K562 (cell line): ENCODE measurements around the gene ARHGEF16. TPM values are rescaled to one million over a fixed set of nuclear protein-coding genes. Genes with fewer than 3 reads are reported as not detected.

Experiments used
- ATAC-seq: fragments of 200-7000 bp; cut with Tn5 transposase; 3 replicates; pipeline ENCODE4 v1.9.1; 2020; ENCODE audit warnings: moderate library complexity
- BruUV-seq: library from RNA; stranded (reverse); fragments of 400-500 nt; replicated peaks from 2 replicates; lab custom pipeline; 2021; lab: Mats Ljungman, UMichigan
- CTCF ChIA-PET: fragments of 300-600 bp; formaldehyde crosslinking; extraction: SDS; loops from one replicate; lab custom pipeline; 2021; ENCODE audit warnings: low intra/inter-chr PET ratio; lab: Yijun Ruan, JAX
- POLR2A ChIA-PET: fragments of 300-600, 350-650 bp; sonication (Branson Sonifier 250); formaldehyde crosslinking; extraction: SDS; loops from one replicate; lab custom pipeline; 2021; ENCODE audit warnings: antibody characterized with exemption, inconsistent platforms; lab: Yijun Ruan, JAX
- DNase-seq, 4 experiments: peaks; one replicate each; pipeline versions ENCODE4 v3.0.0 to v3.0.0-alpha.2; 2011 to 2018; ENCODE audit warnings: low spot score in 3 of 4, mixed read lengths in 3 of 4; ENCODE audit errors: extremely low read depth in 1 of 4
- FAIRE-seq: peaks from 2 replicates; lab custom pipeline; 2011; peaks lifted over from hg19 to GRCh38; lab: Jason Lieb, UNC
- H2AFZ ChIP-seq: 2 replicates; pipeline ENCODE4 v1.6.0; 2011; ENCODE audit warnings: low read depth, low read length, control low read depth, inconsistent platforms
- H3K27ac ChIP-seq: fragments of 200-600 bp; 3 replicates; pipeline ENCODE4 v1.8.0; 2011; ENCODE audit warnings: low read depth, mild to moderate bottlenecking, control low read depth, inconsistent platforms, low read length, moderate library complexity, mixed read lengths; ENCODE audit errors: extremely low read depth
- H3K27me3 ChIP-seq, 2 experiments: fragments of 300-600 bp in 1 of 2; 2 replicates in 1 of 2; 3 replicates in 1 of 2; pipeline versions ENCODE4 v1.6.0 to v1.8.0; 2011; ENCODE audit warnings: inconsistent platforms in 2 of 2, low read length in 2 of 2, mild to moderate bottlenecking in 1 of 2, mixed read lengths in 1 of 2, moderate library complexity in 1 of 2; ENCODE audit not compliant: control insufficient read depth in 2 of 2, insufficient read depth in 2 of 2
- H3K36me3 ChIP-seq: fragments of 300-600 bp; 3 replicates; pipeline ENCODE4 v1.8.0; 2011; ENCODE audit warnings: mild to moderate bottlenecking, low read length, inconsistent platforms; ENCODE audit not compliant: control insufficient read depth, insufficient read depth
- H3K4me1 ChIP-seq, 2 experiments: fragments of 200-600 bp in 1 of 2; replicated peaks in 1 of 2; 2 replicates in 1 of 2; 3 replicates in 1 of 2; pipeline versions ENCODE4 v1.5.1 to v1.8.0; 2011; ENCODE audit warnings: inconsistent platforms in 2 of 2, low read length in 2 of 2, mild to moderate bottlenecking in 1 of 2, mixed read lengths in 1 of 2, moderate library complexity in 1 of 2; ENCODE audit not compliant: control insufficient read depth in 2 of 2, insufficient read depth in 2 of 2
- H3K4me2 ChIP-seq: 2 replicates; pipeline ENCODE4 v1.6.1; 2011; ENCODE audit warnings: low read length, control low read depth, inconsistent platforms, mixed read lengths; ENCODE audit not compliant: insufficient read depth
- H3K4me3 ChIP-seq: fragments of 200-600 bp; sonication (generic), shearing (Covaris generic); 2 replicates; pipeline ENCODE4 v1.5.1; 2016; ENCODE audit warnings: control low read depth, inconsistent platforms
- H3K79me2 ChIP-seq: fragments of 200-600 bp; 3 replicates; pipeline ENCODE4 v1.8.0; 2011; ENCODE audit warnings: low read length, inconsistent platforms; ENCODE audit not compliant: control insufficient read depth, insufficient read depth
- H3K9ac ChIP-seq, 2 experiments: 2 replicates each; pipeline versions ENCODE4 v1.6.0 to v1.6.1; 2011; ENCODE audit warnings: low read depth in 2 of 2, low read length in 2 of 2, control low read depth in 1 of 2, inconsistent platforms in 1 of 2, mild to moderate bottlenecking in 1 of 2, mixed read lengths in 1 of 2; ENCODE audit not compliant: insufficient read depth in 1 of 2
- H3K9me1 ChIP-seq: one replicate; pipeline ENCODE4 v1.6.0; 2011; ENCODE audit warnings: inconsistent platforms, mild to moderate bottlenecking, low read length, moderate library complexity; ENCODE audit not compliant: control insufficient read depth, insufficient read depth
- H3K9me3 ChIP-seq: replicated peaks from 2 replicates; pipeline ENCODE4 v1.5.1; 2011; ENCODE audit warnings: low read depth, low read length, inconsistent platforms; ENCODE audit not compliant: control insufficient read depth, insufficient read depth
- H4K20me1 ChIP-seq: replicated peaks from 2 replicates; pipeline ENCODE4 v1.6.1; 2011; ENCODE audit warnings: low read length, inconsistent platforms, mixed read lengths; ENCODE audit not compliant: control insufficient read depth, insufficient read depth
- HMGN3 ChIP-seq: IDR thresholded peaks from 2 replicates; pipeline ENCODE4 v1.6.1; 2011; ENCODE audit warnings: borderline replicate concordance, low read depth, mild to moderate bottlenecking, mixed read lengths, low read length; ENCODE audit not compliant: insufficient read length; ENCODE audit errors: extremely low read depth
- TRIM28 ChIP-seq: fragments of 450-650 bp; IDR thresholded peaks from 2 replicates; pipeline ENCODE4 v1.6.1; 2017
- ZKSCAN8 ChIP-seq: fragments of 200-800 bp; sonication (Bioruptor generic); IDR thresholded peaks from 2 replicates; pipeline ENCODE4 v1.6.1; 2016; ENCODE audit warnings: missing genetic modification characterization, missing compliant biosample characterization
- WGBS: fragments of 100-300 bp; shearing (Covaris generic); methylation state at CpG from one replicate; pipeline ENCODE4 v1.1.6; 2016; ENCODE audit warnings: low coverage, mixed read lengths; ENCODE audit not compliant: insufficient coverage; ENCODE audit errors: missing lambda C conversion rate; 5-methylcytosine and 5-hydroxymethylcytosine counted together
- in situ Hi-C: fragments of 300-500 bp; cut with MboI; formaldehyde crosslinking; loops from 4 replicates; pipeline ENCODE4 v1.15.0; 2018; ENCODE audit warnings: inconsistent platforms, mixed read lengths
- intact Hi-C: fragments of 100-400 bp; cut with micrococcal nuclease; formaldehyde crosslinking; loops from 2 replicates; pipeline ENCODE4 v1.14.2; 2022
- polyA plus RNA-seq, 8 experiments: library from polyadenylated mRNA; depleted of rRNA in 4 of 8; stranded (reverse) in 5 of 8; unstranded in 3 of 8; fragments of >200 nt; fragmentation: Nextera tagmentation in 2 of 8; fragmentation: Illumina TruSeq in 1 of 8; extraction: Ambion mirVana in 2 of 8; extraction: Trizol in 1 of 8; gene quantifications; 2 replicates each; pipeline versions ENCODE4 v1.2.1 to v1.2.3, GENCODE V29; 2011 to 2014; ENCODE audit warnings: inconsistent platforms in 1 of 8, missing spikeins in 1 of 8
- total RNA-seq, 7 experiments: library from RNA; depleted of rRNA in 6 of 7; stranded (reverse); fragments of >200 nt in 6 of 7; fragmentation: Illumina TruSeq in 2 of 7; extraction: Trizol in 2 of 7; gene quantifications; 2 replicates each; pipeline versions ENCODE4 v1.2.1 to v1.2.3, GENCODE V29; 2011 to 2021; ENCODE audit warnings: low replicate concordance in 1 of 7
- TF ChIP-seq, protein P1 (sequence below): sonication (generic); formaldehyde crosslinking; IDR thresholded peaks from 2 replicates; pipeline ENCODE4 v1.8.0; 2022; ENCODE audit warnings: missing genetic modification reagents, mild to moderate bottlenecking, moderate library complexity, borderline replicate concordance

The ARHGEF16 gene
- total and polyA plus RNA-seq, 9 of the 15 experiments (the other 6 are each of a cell fraction or from before 2014, with no cell fraction given) = 0.15 to 1.2 (median 0.49) TPM; not detected in 2

DNA sequence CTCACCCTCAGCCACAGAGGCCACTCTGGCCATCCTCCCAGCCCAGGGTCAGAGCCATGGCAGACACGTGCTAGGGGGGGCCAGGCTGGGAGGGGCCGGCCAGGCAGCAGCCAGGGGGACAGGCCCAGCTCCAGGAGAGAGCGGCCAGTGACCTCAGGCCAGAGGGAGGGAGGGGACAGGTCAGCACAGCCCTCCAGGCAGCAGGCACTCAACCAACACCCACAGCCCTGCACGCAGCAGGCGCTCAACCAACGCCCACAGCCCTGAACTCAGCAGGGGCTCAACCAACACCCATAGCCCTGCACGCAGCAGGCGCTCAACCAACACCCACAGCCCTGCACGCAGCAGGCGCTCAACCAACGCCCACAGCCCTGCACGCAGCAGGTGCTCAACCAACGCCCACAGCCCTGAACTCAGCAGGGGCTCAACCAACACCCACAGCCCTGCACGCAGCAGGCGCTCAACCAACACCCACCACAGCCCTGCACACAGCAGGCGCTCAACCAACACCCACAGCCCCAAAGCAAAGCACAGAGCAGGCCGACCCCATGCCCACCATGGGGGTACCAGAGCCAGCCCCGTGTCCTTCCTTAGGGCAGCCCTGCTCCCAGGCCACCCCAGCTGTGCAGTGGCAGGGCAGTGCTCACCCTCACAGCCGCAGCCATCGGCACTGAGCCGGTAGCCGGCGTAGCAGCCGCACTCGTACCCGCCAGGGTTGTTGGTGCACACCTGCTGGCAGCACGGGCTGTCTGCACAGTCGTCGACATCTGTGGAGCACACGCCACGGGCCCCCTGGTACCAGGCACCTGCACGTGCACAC, 55.9 kb downstream of the ARHGEF16 start:
- no peak for FAIRE-seq
- intact Hi-C loops (no loop called here), in situ Hi-C loops (no loop called here)
- WGBS = 9% methylated on average over 31 of the region's 32 CpGs
- Histone ChIP-seq H3K9me1 (no peaks in the 10 kb centered on the region), H2AFZ (no peak overlapping the region), H3K9me3 (no peaks in the 10 kb centered on the region), H3K36me3 (no peaks in the 10 kb centered on the region), H3K4me1 (peaks cover 0 to 36% of the 10 kb centered on the region in 2 experiments; a peak in 2 of 5 replicates), H3K27me3 (peaks cover 2 to 49% of the 10 kb centered on the region in 2 experiments; a peak in 4 of 5 replicates), H3K9ac (no peak overlapping the region), H3K4me3 (no peak overlapping the region), H3K27ac (no peak overlapping the region), H4K20me1 (peaks cover 10% of the 10 kb centered on the region; the same call in 1 of the 2 replicates), H3K4me2 (no peak overlapping the region), H3K79me2 (no peaks in the 10 kb centered on the region)
- CTCF ChIA-PET = no interaction called here
- no peak for ATAC-seq
- no TSS peak for BruUV-seq
- POLR2A ChIA-PET = interaction anchor here (0.6 kb wide), 1 partner anchor 432 kb away, joined by 3 read pairs; no protein-coding TSS in a partner anchor
- TF ChIP-seq HMGN3 = no peak
- peak; percentile 91 for TF ChIP-seq ZKSCAN8 (CRISPR knock-in tag)
- no peak for TF ChIP-seq TRIM28
- TF ChIP-seq, protein P1, sequence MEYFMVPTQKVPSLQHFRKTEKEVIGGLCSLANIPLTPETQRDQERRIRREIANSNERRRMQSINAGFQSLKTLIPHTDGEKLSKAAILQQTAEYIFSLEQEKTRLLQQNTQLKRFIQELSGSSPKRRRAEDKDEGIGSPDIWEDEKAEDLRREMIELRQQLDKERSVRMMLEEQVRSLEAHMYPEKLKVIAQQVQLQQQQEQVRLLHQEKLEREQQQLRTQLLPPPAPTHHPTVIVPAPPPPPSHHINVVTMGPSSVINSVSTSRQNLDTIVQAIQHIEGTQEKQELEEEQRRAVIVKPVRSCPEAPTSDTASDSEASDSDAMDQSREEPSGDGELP = 0 out of 2 replicates have a peak, but pooled peaks have one; percentile 4
- DNase-seq = no peak
